GM19438 (cell line): ENCODE results near the gene UBE2QL1.
A peak's percentile ranks its signal among the peaks of the same experiment; 100 is the strongest.

ENCODE experiments used
- ATAC-seq: cut with Tn5 transposase; IDR thresholded peaks from one replicate; pipeline ENCODE4 v1.9.1; 2021; ENCODE audit warnings: low read depth; ENCODE audit not compliant: unreplicated experiment

The UBE2QL1 gene

GRCh38 chr5:6471252-6471651 lies 22.6 kb downstream of the UBE2QL1 start:
- no peak for ATAC-seq

GRCh38 chr5:6472792-6473191 lies 24.1 kb downstream of the UBE2QL1 start:
- no peak for ATAC-seq

- no peak for ATAC-seq
Measured at GRCh38 chr5:6473284-6473683, 24.6 kb downstream of the UBE2QL1 start.

- ATAC-seq, result no peak
Measured at GRCh38 chr5:6475626-6476312, 27.1 kb downstream of the UBE2QL1 start.

GRCh38 chr5:6476313-6476661 lies 27.6 kb downstream of the UBE2QL1 start:
- no peak for ATAC-seq

GRCh38 chr5:6478793-6479192 lies 30.1 kb downstream of the UBE2QL1 start:
- ATAC-seq, result no peak

GRCh38 chr5:6480133-6481051 lies 31.7 kb downstream of the UBE2QL1 start:
- ATAC-seq, result peak; percentile 56

GRCh38 chr5:6482735-6483134 lies 34.1 kb downstream of the UBE2QL1 start:
- no peak for ATAC-seq

GRCh38 chr5:6483880-6484382 lies 35.3 kb downstream of the UBE2QL1 start:
- peak; percentile 82 for ATAC-seq

GRCh38 chr5:6484446-6484845 lies 35.8 kb downstream of the UBE2QL1 start:
- ATAC-seq, result no peak

GRCh38 chr5:6484899-6485298 lies 36.2 kb downstream of the UBE2QL1 start:
- ATAC-seq, result no peak

- ATAC-seq, result no peak
Measured at GRCh38 chr5:6485441-6485840, 36.8 kb downstream of the UBE2QL1 start.

GRCh38 chr5:6486074-6486473 lies 37.4 kb downstream of the UBE2QL1 start:
- no peak for ATAC-seq

GRCh38 chr5:6487081-6487480 lies 38.4 kb downstream of the UBE2QL1 start:
- ATAC-seq, result no peak

- ATAC-seq, result no peak
Measured at GRCh38 chr5:6488021-6488420, 39.4 kb downstream of the UBE2QL1 start.

- no peak for ATAC-seq
Measured at GRCh38 chr5:6489643-6490185, 41.1 kb downstream of the UBE2QL1 start.

- ATAC-seq, result no peak
Measured at GRCh38 chr5:6490246-6490645, 41.6 kb downstream of the UBE2QL1 start.

- no peak for ATAC-seq
Measured at GRCh38 chr5:6490693-6491092, 42.0 kb downstream of the UBE2QL1 start.

GRCh38 chr5:6491196-6491918 lies 42.7 kb downstream of the UBE2QL1 start:
- ATAC-seq, result no peak

- ATAC-seq, result no peak
Measured at GRCh38 chr5:6491919-6492290, 43.2 kb downstream of the UBE2QL1 start.

- no peak for ATAC-seq
Measured at GRCh38 chr5:6492934-6493333, 44.3 kb downstream of the UBE2QL1 start.
